Measurements from ENCODE around the gene NUSAP1. TPM values are rescaled to one million over a fixed set of nuclear protein-coding genes. Genes with fewer than 3 reads are reported as not detected.

The NUSAP1 gene
- total RNA-seq, 1 donor from 2014 or later: 25.1 TPM

DNA sequence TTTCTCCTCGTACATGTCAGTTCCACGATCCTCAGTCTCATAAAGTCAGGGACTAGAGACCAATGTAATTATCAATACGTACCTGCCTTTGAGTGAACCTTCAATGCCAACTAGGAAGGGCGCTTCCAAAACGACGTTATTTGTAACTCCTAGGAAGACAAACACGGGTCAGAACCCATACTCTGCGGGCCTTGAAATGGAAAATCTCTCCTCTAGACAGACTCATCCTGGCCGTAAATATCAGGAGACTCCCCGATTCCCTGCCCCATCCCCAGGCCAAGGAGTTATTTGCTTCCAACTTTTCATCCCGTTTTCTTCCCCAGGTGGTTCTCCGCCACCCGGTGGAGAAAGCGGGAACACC, 868 bp upstream of the NUSAP1 start:
- Histone ChIP-seq H3K9me3 (ENCODE audit: control insufficient read depth in 3 of 3, low read length in 3 of 3) (no peaks in the 10 kb centered on the region), H3K27me3 (ENCODE audit: control insufficient read depth in 3 of 3, insufficient read depth in 3 of 3, low read length in 3 of 3) (no peaks in the 10 kb centered on the region), H3K36me3 (ENCODE audit: control insufficient read depth in 3 of 3, insufficient read depth in 3 of 3, low read length in 3 of 3) (peaks cover 0 to under 1% (median 0%) of the 10 kb centered on the region in 3 donors), H3K9ac (ENCODE audit: low read depth in 1 of 3, low read length in 3 of 3) (peak overlapping the region; percentile 79 to 86 (median 82)), H3K4me1 (ENCODE audit: control insufficient read depth in 3 of 3, insufficient read depth in 3 of 3, low read length in 3 of 3) (peaks cover 14 to 18% (median 16%) of the 10 kb centered on the region in 3 donors), H3K27ac (ENCODE audit: low read depth, low read length) (peak overlapping the region; percentile 69), H3K4me3 (ENCODE audit: low read length in 3 of 3) (peak overlapping the region; percentile 89 to 100 (median 92))

DNA sequence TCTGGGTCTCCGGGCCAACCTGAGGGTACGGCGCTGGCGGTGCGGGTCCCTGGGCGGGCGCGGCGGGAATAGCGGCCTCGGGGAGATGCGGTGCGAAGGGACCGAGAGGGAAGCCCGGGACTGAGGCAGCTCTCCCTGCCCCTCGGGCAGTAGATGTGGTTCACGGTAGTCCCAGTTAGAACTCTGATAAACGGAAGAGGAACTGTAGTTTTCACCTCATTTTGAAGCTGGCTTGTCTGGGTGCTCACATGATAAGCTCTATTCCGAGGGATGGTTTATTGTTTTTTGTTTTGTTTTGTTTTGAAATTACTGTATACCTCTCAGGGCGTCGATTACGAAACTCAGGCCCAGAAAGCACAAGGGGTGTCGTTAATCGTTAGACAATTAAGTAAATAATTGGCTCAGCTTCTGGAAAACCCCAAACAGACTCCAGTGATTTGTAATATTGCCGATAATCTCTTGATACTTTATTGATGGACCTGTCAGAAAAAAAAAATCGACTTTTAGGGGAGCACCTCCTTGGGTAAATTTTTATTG, 413 bp downstream of the NUSAP1 start:
- H3K4me3 ChIP-seq (ENCODE audit: low read length in 3 of 3): peak overlapping the region; percentile 89 to 100 (median 92)
- H3K27ac ChIP-seq (ENCODE audit: low read depth, low read length): peak overlapping the region; percentile 90
- no peaks in the 10 kb centered on the region for H3K36me3 ChIP-seq (ENCODE audit: control insufficient read depth in 3 of 3, insufficient read depth in 3 of 3, low read length in 3 of 3)
- peak overlapping the region; percentile 81 to 89 (median 85) for H3K9ac ChIP-seq (ENCODE audit: low read depth in 1 of 3, low read length in 3 of 3)
- H3K9me3 ChIP-seq (ENCODE audit: control insufficient read depth in 3 of 3, low read length in 3 of 3): no peaks in the 10 kb centered on the region
- no peaks in the 10 kb centered on the region for H3K27me3 ChIP-seq (ENCODE audit: control insufficient read depth in 3 of 3, insufficient read depth in 3 of 3, low read length in 3 of 3)
- peaks cover 14 to 21% (median 16%) of the 10 kb centered on the region in 3 donors for H3K4me1 ChIP-seq (ENCODE audit: control insufficient read depth in 3 of 3, insufficient read depth in 3 of 3, low read length in 3 of 3)

DNA sequence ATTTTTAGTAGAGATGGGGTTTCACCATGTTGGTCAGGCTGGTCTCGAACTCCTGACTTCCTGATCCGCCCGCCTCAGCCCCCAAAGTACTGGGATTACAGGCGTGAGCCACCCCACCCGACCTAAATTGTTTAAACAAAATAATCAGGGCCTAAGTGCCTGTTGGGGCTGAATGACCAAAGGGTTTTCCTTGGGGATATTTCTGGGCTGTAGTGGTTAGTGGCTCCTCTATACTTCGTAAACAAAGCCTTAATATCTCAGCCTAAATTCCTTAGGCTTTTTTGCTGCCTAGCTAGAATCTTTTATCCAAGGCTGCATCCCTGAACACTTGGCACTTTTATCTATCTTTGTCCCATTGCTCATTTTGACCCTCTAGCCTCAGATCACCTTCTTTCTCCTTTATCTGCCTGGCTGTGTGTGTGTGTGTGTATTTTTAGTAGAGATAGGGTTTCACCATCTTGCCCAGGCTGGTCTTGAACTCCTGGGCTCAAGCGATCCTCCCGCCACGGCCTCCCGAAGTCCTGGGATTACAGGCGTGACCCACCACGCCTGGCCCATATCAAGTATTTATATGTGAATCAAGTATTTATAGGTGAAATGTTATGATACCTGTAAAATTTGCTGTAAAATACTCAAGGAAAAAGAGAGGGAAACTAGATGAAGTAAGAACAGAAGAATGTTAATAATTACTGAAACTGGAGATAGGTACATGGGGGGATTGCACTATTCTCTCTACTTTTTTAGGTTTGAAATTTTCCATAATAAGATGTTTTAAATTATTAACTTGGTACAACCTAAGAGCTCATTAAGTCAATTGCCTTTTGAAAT, 1.8 kb downstream of the NUSAP1 start:
- no peaks in the 10 kb centered on the region for H3K27me3 ChIP-seq (ENCODE audit: control insufficient read depth in 3 of 3, insufficient read depth in 3 of 3, low read length in 3 of 3)
- H3K27ac ChIP-seq (ENCODE audit: low read depth, low read length): no peak overlapping the region
- no peak overlapping the region for H3K9ac ChIP-seq (ENCODE audit: low read depth in 1 of 3, low read length in 3 of 3)
- H3K4me1 ChIP-seq (ENCODE audit: control insufficient read depth in 3 of 3, insufficient read depth in 3 of 3, low read length in 3 of 3): peaks cover 14 to 21% (median 16%) of the 10 kb centered on the region in 3 donors
- H3K9me3 ChIP-seq (ENCODE audit: control insufficient read depth in 3 of 3, low read length in 3 of 3): no peaks in the 10 kb centered on the region
- no peaks in the 10 kb centered on the region for H3K36me3 ChIP-seq (ENCODE audit: control insufficient read depth in 3 of 3, insufficient read depth in 3 of 3, low read length in 3 of 3)
- no peak overlapping the region for H3K4me3 ChIP-seq (ENCODE audit: low read length in 3 of 3)

DNA sequence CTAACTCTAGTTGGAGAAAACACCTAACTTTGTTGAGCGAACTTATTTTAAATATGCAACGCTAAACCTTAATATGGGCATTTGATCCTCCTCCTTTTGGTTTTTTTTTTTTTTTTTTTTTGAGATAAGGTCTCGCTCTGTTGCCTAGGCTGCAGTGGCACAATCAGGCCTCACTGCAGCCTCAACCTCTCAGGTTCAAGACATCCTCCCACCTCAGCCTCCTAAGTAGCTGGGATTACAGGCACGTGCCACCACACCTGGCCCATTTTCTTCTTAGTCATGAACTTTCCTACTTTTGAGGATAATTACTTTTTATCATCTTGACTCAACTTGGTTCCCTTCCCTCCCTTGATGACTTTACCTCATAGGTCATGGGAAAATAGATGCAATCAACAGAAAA, 3.9 kb downstream of the NUSAP1 start:
- Histone ChIP-seq H3K36me3 (ENCODE audit: control insufficient read depth in 3 of 3, insufficient read depth in 3 of 3, low read length in 3 of 3) (no peaks in the 10 kb centered on the region), H3K27ac (ENCODE audit: low read depth, low read length) (no peak overlapping the region), H3K9ac (ENCODE audit: low read depth in 1 of 3, low read length in 3 of 3) (no peak overlapping the region), H3K4me1 (ENCODE audit: control insufficient read depth in 3 of 3, insufficient read depth in 3 of 3, low read length in 3 of 3) (peaks cover 13 to 20% (median 16%) of the 10 kb centered on the region in 3 donors), H3K4me3 (ENCODE audit: low read length in 3 of 3) (no peak overlapping the region), H3K9me3 (ENCODE audit: control insufficient read depth in 3 of 3, low read length in 3 of 3) (no peaks in the 10 kb centered on the region), H3K27me3 (ENCODE audit: control insufficient read depth in 3 of 3, insufficient read depth in 3 of 3, low read length in 3 of 3) (no peaks in the 10 kb centered on the region)

DNA sequence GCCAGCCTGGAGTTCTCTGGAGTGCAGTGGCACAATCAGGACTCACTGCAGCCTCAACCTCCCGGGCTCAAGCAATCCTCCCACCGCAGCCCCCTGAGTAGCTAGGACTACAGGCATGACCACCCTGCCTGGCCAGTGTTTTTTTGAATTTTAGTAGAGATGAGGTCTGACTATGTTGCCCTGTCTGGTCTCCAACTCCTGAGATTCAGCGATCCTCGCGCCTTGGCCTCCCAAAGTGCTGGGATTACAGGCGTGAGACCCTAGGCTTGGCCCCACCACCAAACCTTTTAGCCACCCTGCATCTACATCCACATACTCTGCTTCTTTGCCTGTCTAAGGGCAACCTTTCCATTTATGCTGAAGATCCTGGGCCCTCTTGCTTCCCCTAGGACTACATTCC, 4.4 kb downstream of the NUSAP1 start:
- no peaks in the 10 kb centered on the region for H3K9me3 ChIP-seq (ENCODE audit: control insufficient read depth in 3 of 3, low read length in 3 of 3)
- no peaks in the 10 kb centered on the region for H3K36me3 ChIP-seq (ENCODE audit: control insufficient read depth in 3 of 3, insufficient read depth in 3 of 3, low read length in 3 of 3)
- no peak overlapping the region for H3K4me3 ChIP-seq (ENCODE audit: low read length in 3 of 3)
- H3K9ac ChIP-seq (ENCODE audit: low read depth in 1 of 3, low read length in 3 of 3): no peak overlapping the region
- no peaks in the 10 kb centered on the region for H3K27me3 ChIP-seq (ENCODE audit: control insufficient read depth in 3 of 3, insufficient read depth in 3 of 3, low read length in 3 of 3)
- no peak overlapping the region for H3K27ac ChIP-seq (ENCODE audit: low read depth, low read length)
- peaks cover 8 to 16% (median 13%) of the 10 kb centered on the region in 3 donors for H3K4me1 ChIP-seq (ENCODE audit: control insufficient read depth in 3 of 3, insufficient read depth in 3 of 3, low read length in 3 of 3)

DNA sequence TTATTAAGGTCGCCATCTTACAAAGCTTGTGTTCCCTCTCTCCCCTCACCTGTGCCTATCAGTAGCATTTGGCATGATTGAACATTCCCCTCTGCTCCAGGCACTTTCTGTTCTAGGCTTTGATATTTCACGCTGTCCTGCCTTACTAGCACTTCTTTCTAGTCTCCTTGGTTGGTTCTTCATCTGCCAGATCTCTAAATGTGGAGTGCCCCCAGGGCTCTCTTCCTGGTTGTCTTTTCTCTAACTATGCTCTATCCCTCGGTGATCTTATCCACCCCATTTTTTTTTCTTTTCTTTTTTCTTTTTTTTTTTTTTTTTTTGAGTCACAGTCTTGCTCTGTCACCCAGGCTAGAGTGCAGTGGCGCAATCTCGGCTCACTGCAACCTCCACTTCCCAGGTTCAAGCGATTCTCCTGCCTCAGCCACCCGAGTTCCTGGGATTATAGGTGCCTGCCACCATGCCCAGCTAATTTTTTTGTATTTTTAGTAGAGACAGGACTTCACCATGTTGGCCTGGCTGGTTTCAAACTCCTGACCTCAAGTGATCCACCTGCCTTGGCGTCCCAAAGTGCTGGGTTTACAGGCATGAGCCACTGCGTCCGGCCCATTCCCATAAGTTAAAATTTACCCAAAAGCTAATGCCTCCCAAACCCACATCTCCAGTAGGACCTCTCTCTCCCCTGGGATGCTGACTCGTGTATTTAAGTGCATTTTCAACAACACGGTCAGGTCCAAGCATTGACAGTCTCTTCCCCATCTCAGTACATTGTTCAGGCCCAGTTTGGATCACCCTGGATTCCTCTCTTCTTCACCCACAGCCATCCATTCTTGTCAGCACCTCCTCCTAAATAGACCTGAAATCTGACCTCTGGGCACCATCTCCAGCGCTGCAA, 5.2 kb downstream of the NUSAP1 start:
- H3K9ac ChIP-seq (ENCODE audit: low read depth in 1 of 3, low read length in 3 of 3): no peak overlapping the region

DNA sequence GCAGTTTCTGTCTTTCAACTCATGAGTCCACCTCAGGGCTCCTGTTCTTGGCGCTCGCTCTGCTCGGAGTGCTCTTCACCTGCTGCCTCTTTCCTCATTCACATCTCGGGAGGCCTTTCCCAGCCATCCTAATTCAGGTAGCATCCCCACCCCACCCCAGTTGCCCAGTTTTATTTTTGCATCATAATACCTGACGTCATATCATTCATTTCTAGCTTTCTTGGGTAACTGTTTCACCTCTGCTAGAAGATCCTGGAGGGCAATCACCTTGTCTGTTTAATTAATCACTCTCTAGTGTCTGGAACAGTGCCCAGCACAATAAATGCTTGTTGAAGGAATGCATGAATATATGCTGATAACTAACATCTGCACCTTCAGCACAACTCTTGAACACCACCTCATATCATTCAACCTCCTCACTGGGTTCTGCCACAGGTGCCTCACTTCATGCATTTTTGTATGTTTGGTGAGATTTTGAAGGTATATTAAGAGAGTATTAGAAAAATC, 7.6 kb downstream of the NUSAP1 start:
- no peak overlapping the region for H3K4me3 ChIP-seq (ENCODE audit: low read length in 3 of 3)
- no peak overlapping the region for H3K9ac ChIP-seq (ENCODE audit: low read depth in 1 of 3, low read length in 3 of 3)
- H3K36me3 ChIP-seq (ENCODE audit: control insufficient read depth in 3 of 3, insufficient read depth in 3 of 3, low read length in 3 of 3): no peaks in the 10 kb centered on the region
- peaks cover 0 to 3% (median 0%) of the 10 kb centered on the region in 3 donors for H3K4me1 ChIP-seq (ENCODE audit: control insufficient read depth in 3 of 3, insufficient read depth in 3 of 3, low read length in 3 of 3)
- H3K9me3 ChIP-seq (ENCODE audit: control insufficient read depth in 3 of 3, low read length in 3 of 3): no peaks in the 10 kb centered on the region
- no peak overlapping the region for H3K27ac ChIP-seq (ENCODE audit: low read depth, low read length)
- no peaks in the 10 kb centered on the region for H3K27me3 ChIP-seq (ENCODE audit: control insufficient read depth in 3 of 3, insufficient read depth in 3 of 3, low read length in 3 of 3)

More for the DNA sequence above, 5.2 kb downstream of the NUSAP1 start:
- peaks cover 4 to 16% (median 9%) of the 10 kb centered on the region in 3 donors for H3K4me1 ChIP-seq (ENCODE audit: control insufficient read depth in 3 of 3, insufficient read depth in 3 of 3, low read length in 3 of 3)
- H3K4me3 ChIP-seq (ENCODE audit: low read length in 3 of 3): no peak overlapping the region
- no peaks in the 10 kb centered on the region for H3K27me3 ChIP-seq (ENCODE audit: control insufficient read depth in 3 of 3, insufficient read depth in 3 of 3, low read length in 3 of 3)
- no peaks in the 10 kb centered on the region for H3K36me3 ChIP-seq (ENCODE audit: control insufficient read depth in 3 of 3, insufficient read depth in 3 of 3, low read length in 3 of 3)
- no peak overlapping the region for H3K27ac ChIP-seq (ENCODE audit: low read depth, low read length)
- no peaks in the 10 kb centered on the region for H3K9me3 ChIP-seq (ENCODE audit: control insufficient read depth in 3 of 3, low read length in 3 of 3)

DNA sequence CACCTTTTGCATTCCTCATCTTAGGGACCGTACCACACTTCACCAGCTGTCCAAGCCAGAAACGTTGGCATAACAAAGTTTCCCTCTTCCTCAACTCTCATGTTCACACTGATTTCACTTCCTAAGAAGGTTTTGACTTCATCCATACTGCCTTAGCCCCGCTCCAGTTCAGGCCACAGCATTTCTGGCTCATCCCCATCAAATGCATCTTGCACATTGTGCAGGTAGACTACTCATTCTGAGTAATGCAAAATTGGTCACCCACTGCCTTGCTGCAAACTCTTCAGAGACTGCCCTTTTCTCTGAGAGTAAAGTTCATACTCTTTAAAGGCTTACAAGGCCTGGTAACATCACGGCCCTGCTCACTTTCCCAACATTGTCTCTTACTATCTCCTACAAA, 8.8 kb downstream of the NUSAP1 start:
- Histone ChIP-seq H3K9ac (ENCODE audit: low read depth in 1 of 3, low read length in 3 of 3) (no peak overlapping the region), H3K9me3 (ENCODE audit: control insufficient read depth in 3 of 3, low read length in 3 of 3) (no peaks in the 10 kb centered on the region), H3K27me3 (ENCODE audit: control insufficient read depth in 3 of 3, insufficient read depth in 3 of 3, low read length in 3 of 3) (no peaks in the 10 kb centered on the region), H3K27ac (ENCODE audit: low read depth, low read length) (no peak overlapping the region), H3K36me3 (ENCODE audit: control insufficient read depth in 3 of 3, insufficient read depth in 3 of 3, low read length in 3 of 3) (no peaks in the 10 kb centered on the region), H3K4me3 (ENCODE audit: low read length in 3 of 3) (no peak overlapping the region), H3K4me1 (ENCODE audit: control insufficient read depth in 3 of 3, insufficient read depth in 3 of 3, low read length in 3 of 3) (peaks cover 0 to 3% (median 0%) of the 10 kb centered on the region in 3 donors)

DNA sequence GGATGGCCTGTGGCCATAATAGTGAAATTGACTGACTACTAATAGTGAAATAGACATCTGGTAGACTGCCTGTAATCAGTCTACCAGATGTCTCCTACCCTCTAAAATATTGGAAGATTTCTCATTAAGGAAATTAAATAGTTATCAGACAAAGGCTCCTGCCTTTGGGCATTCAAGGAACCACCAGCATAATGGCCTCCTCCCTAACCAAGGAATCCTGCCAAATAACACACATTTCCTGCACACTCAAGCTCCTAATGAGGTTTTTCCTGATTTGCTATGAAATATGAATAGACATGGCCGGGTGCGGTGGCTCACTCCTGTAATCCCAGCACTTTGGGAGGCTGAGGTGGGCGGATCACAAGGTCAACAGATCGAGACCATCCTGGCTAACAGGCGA, 14.6 kb downstream of the NUSAP1 start:
- H3K9me3 ChIP-seq (ENCODE audit: control insufficient read depth in 3 of 3, low read length in 3 of 3): no peaks in the 10 kb centered on the region
- H3K9ac ChIP-seq (ENCODE audit: low read depth in 1 of 3, low read length in 3 of 3): no peak overlapping the region
- H3K27ac ChIP-seq (ENCODE audit: low read depth, low read length): no peak overlapping the region
- H3K36me3 ChIP-seq (ENCODE audit: control insufficient read depth in 3 of 3, insufficient read depth in 3 of 3, low read length in 3 of 3): peaks cover 0 to 6% (median 3%) of the 10 kb centered on the region in 3 donors
- no peaks in the 10 kb centered on the region for H3K27me3 ChIP-seq (ENCODE audit: control insufficient read depth in 3 of 3, insufficient read depth in 3 of 3, low read length in 3 of 3)
- H3K4me1 ChIP-seq (ENCODE audit: control insufficient read depth in 3 of 3, insufficient read depth in 3 of 3, low read length in 3 of 3): peaks cover 4 to 11% (median 5%) of the 10 kb centered on the region in 3 donors
- no peak overlapping the region for H3K4me3 ChIP-seq (ENCODE audit: low read length in 3 of 3)

All from skeletal muscle tissue (tissue), 4 donors.